ENCODE measurements around the gene LIPC. TPM values are rescaled to one million over a fixed set of nuclear protein-coding genes. Genes with fewer than 3 reads are reported as not detected.

Gene LIPC
- total RNA-seq, 3 donors from 2014 or later = 2.3 to 9.3 (median 3.4) TPM

- Histone ChIP-seq H3K36me3 (ENCODE audit: low read depth) (no peaks in the 10 kb centered on the region), H3K4me3 (no peak overlapping the region), H3K4me1 (ENCODE audit: low read depth) (peaks cover 20% of the 10 kb centered on the region), H3K9me3 (no peaks in the 10 kb centered on the region)
- intact Hi-C loops (cut with DNase I, micrococcal nuclease) = no loop called here
- DNase-seq (no peak), ATAC-seq (peak; percentile 32)
- TF ChIP-seq, protein P1, sequence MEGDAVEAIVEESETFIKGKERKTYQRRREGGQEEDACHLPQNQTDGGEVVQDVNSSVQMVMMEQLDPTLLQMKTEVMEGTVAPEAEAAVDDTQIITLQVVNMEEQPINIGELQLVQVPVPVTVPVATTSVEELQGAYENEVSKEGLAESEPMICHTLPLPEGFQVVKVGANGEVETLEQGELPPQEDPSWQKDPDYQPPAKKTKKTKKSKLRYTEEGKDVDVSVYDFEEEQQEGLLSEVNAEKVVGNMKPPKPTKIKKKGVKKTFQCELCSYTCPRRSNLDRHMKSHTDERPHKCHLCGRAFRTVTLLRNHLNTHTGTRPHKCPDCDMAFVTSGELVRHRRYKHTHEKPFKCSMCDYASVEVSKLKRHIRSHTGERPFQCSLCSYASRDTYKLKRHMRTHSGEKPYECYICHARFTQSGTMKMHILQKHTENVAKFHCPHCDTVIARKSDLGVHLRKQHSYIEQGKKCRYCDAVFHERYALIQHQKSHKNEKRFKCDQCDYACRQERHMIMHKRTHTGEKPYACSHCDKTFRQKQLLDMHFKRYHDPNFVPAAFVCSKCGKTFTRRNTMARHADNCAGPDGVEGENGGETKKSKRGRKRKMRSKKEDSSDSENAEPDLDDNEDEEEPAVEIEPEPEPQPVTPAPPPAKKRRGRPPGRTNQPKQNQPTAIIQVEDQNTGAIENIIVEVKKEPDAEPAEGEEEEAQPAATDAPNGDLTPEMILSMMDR (IDR thresholded peaks at IDR 0.05) = no peak
These were observed 141.5 kb downstream of the LIPC start for GRCh38 chr15:58573270-58573669.

GRCh38 chr15:58574631-58575030 is 142.8 kb downstream of the LIPC start:
- Histone ChIP-seq H3K9me3 (no peaks in the 10 kb centered on the region), H3K36me3 (ENCODE audit: low read depth) (no peaks in the 10 kb centered on the region), H3K4me1 (ENCODE audit: low read depth) (peaks cover 20% of the 10 kb centered on the region), H3K4me3 (no peak overlapping the region)
- TF ChIP-seq, protein P1 (IDR thresholded peaks at IDR 0.05) = no peak
- ATAC-seq = peak; percentile 96
- intact Hi-C loops (cut with DNase I, micrococcal nuclease) = no loop called here
- peak in 2 of 3 donors; percentile 63 to 75 for DNase-seq

GRCh38 chr15:58575045-58575786 is 143.4 kb downstream of the LIPC start:
- ATAC-seq = peak; percentile 52
- intact Hi-C loops (cut with DNase I, micrococcal nuclease) = no loop called here

GRCh38 chr15:58576657-58577056 is 144.9 kb downstream of the LIPC start:
- intact Hi-C loops (cut with DNase I, micrococcal nuclease) = no loop called here
- Histone ChIP-seq H3K4me1 (ENCODE audit: low read depth) (peaks cover 15% of the 10 kb centered on the region), H3K9me3 (no peaks in the 10 kb centered on the region), H3K36me3 (ENCODE audit: low read depth) (no peaks in the 10 kb centered on the region), H3K4me3 (no peak overlapping the region)
- ATAC-seq (no peak), DNase-seq (no peak)
- TF ChIP-seq, protein P1 (IDR thresholded peaks at IDR 0.05) = no peak

More at GRCh38 chr15:58575045-58575786, 143.4 kb downstream of the LIPC start:
- Histone ChIP-seq H3K4me3 (no peak overlapping the region), H3K9me3 (no peaks in the 10 kb centered on the region), H3K36me3 (ENCODE audit: low read depth) (no peaks in the 10 kb centered on the region), H3K4me1 (ENCODE audit: low read depth) (peaks cover 20% of the 10 kb centered on the region)
- no peak for DNase-seq
- TF ChIP-seq, protein P1 (IDR thresholded peaks at IDR 0.05) = no peak

DNA sequence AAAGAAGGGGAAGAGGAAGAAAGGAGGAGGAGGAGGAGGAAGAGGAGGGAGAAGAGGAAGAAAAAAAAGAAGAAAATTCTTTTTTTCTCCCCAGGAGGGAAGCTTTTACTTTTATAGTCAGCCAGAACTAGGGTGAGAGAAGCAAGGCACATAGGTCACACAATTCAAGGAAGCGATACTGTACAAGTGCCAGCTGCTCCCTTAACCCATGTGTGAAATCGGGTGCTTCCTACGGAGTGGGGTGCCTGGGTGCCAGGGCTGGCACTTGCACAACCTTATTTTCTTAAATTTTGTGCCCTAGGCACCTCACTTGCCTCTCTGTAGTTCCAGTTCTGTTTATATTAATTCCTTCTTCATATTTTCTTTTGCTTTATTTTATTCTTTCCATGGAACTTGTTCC is 150.4 kb downstream of the LIPC start:
- TF ChIP-seq, protein P1 (IDR thresholded peaks at IDR 0.05) = no peak
- intact Hi-C loops (cut with DNase I, micrococcal nuclease) = no loop called here
- H3K4me1 ChIP-seq (ENCODE audit: low read depth) = no peaks in the 10 kb centered on the region
- no peak for DNase-seq
- H3K4me3 ChIP-seq = no peak overlapping the region
- H3K9me3 ChIP-seq = no peaks in the 10 kb centered on the region
- no peaks in the 10 kb centered on the region for H3K36me3 ChIP-seq (ENCODE audit: low read depth)
- no peak for ATAC-seq
